GM04503 (cell line): Measurements from ENCODE around the gene ALPL.
"Not testable (repeated sequence)": the region's sequence is repeated elsewhere in the genome, so short reads cannot be mapped to it uniquely, and the experiment has no call there.

Experiments used
- DNase-seq: peaks from one replicate; pipeline ENCODE4 v3.0.0-alpha.2; 2012; ENCODE audit warnings: low read depth

ALPL gene

DNA sequence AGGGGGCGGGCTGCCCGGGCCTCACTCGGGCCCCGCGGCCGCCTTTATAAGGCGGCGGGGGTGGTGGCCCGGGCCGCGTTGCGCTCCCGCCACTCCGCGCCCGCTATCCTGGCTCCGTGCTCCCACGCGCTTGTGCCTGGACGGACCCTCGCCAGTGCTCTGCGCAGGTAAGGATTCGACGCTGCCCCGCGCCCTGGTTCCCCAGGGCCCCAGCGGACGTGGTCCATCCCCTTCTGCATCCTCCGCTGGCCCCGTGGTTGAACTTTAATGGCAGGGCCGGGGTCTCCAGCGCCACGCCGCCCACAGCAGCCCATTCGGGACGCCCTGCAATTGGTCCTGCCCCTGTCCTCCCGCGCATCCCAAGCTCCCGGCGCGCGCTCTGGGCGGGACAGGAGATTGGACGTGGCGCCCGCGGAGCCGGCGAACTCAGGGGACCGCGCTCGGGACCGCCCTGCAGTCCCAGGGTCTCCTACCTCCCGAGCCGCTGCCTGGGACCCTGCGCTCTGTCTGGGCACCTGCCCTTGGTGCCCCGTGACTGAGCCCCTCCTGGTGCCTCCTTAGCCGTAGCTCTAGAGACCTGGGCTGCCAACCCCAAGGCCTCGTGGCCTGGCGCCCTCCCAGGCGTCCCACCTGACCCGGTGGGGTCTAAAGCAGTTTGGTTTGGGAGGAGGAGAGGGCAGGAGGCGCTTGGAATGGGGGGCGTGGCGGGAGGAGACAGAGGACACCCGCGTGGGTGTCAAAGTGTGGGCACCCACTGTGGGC, at the start of gene ALPL:
ALPL (plus strand) TSS at position 73 of the 762 bp plus-strand sequence. CDS start 44,659 bp downstream, outside the sequence.
- no peak for DNase-seq

DNA sequence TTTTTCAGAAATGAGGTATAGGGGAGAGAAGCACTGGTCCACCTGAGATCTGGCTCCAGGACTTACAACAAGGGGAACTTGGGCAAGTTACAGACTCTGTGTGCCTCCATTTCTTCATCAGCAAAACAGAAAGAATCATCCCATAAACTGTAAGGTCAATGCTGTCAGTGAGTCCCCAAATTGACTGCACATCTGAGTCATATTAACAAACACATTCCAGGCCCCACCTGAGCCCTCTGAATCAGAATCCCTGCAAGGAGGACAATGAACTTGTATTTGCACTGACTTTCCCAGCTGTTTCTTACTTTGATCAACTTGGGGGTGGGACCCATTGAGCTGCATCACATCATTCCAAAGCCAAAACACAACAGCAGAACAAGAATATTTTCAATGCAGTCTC, 44.1 kb upstream of the ALPL start:
- not testable (repeated sequence) for DNase-seq

DNA sequence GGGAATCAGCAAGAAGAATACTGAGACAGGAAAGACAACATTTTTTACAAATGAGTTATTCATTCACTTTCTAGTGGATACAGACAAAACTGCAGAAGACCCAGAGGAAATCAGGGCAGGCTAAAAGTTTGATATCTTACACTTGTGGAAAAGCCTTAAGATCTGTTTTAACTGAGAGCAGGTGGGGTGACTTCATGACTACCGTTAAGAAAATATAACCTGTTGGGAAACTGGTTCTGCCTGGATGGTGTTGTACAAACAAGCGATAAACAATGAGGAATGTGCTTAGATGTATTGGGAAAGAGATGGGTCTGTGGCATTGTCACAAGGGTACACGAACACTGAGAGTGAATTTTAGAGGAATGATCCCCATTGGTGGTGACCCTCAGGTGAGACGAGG, 41.3 kb upstream of the ALPL start:
- DNase-seq = not testable (repeated sequence)

DNA sequence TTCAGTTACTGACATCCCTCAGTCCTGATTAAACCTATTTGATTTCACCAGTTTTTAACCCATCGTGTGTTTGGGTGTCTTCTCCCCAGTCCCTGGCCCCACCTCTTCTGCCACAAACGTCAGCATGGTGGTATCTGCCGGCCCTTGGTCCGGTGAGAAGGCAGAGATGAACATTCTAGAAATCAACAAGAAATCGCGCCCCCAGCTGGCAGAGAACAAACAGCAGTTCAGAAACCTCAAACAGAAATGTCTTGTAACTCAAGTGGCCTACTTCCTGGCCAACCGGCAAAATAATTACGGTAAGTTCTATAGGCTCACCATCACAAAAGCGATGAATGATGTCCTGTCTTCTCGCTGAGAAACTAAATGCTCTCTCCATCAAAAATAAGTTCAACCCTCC, 40.6 kb upstream of the ALPL start:
- no peak for DNase-seq

DNA sequence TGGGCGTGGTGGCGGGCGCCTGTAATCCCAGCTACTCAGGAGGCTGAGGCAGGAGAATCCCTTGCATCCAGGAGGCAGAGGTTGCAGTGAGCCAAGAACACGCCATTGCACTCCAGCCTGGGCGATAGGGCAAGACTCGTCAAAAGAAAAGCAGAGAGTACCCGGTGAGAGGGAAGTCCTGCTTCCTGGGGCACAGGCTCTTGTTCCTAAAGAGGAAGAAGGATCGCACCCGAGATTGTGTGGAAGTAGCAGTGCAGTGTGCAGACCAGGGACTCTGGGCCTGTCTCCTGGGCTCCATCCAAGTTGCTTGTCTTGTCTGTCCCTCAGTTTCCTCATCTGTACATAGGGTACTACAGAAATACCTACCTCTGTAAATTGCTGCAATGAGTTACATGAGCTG, 39.6 kb upstream of the ALPL start:
- no peak for DNase-seq

DNA sequence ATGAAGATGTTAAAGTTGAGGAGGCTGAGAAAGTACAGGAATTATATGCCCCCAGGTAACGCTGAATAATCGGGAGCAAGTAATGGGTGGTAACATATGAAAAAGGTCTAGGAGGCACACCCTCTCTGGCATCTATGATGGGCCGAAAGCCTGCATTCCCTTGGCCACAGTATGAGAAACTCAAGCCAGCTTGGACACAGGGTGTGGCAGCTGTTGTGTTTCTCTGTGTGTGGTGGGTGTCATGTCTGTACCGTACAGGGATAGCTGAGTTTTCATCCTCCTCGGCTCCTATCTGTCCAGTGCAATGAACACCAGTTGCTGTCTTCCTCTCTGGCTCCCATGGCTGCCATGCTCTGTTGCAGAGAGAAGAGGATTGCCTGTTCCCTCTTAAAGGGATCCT, 36.4 kb upstream of the ALPL start:
- no peak for DNase-seq

DNA sequence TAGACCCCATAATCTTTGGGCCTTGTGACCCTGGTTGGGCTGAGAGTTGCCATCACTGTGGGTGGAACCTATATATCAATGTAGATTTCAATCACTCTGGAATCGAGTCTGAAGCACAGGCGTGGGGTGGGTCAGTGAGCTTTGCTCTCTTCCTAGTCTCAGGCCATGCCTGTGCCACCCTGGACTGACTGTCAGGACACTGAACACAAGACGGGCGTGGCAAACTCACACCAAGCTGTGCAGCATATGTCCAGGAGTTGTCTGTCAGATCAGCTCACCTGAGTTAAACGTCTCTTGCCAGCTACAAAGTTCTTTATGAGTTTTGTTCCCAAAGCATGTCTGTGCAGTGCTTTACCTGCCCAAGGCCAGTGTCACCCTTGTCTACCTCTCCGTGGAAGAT, 30.9 kb upstream of the ALPL start:
- no peak for DNase-seq

DNA sequence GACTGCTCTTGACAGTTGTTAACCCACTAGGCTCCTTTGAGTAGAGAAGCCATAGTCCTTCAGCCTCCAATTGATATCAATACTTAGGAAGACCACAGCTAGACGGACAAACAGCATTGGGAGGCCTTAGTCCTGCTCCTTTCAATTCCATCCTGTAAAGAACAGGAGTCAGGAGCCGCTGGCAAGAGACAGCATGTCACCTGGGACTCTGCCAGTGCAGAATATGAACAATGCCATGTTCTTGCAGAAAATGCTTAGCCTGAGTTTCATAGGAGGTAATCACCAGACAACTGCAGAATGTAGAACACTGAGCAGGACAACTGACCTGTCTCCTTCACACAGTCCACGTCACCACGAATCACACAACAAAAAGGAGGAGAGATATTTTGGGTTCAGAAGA, 25.3 kb upstream of the ALPL start:
- DNase-seq = not testable (repeated sequence)

DNA sequence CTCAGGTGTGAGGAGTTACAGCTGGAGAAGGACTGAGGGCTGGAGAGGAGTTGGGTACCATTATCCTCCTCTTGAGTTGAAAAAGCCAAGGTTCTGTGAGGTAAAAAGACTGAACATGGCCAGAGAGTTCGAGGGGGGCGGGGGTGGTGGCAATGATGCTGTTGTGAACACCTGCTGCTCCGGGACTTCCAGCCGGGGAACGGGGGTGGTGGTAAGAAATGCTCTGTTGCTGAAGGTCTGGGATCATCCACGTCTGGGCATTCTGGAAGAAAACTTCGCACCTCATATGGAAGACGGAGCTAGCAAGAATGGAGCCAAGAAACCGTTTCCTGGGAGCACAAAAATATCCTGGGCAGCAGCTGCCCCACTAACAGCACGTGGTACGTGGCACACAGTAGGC, 20.1 kb upstream of the ALPL start:
- DNase-seq = no peak

DNA sequence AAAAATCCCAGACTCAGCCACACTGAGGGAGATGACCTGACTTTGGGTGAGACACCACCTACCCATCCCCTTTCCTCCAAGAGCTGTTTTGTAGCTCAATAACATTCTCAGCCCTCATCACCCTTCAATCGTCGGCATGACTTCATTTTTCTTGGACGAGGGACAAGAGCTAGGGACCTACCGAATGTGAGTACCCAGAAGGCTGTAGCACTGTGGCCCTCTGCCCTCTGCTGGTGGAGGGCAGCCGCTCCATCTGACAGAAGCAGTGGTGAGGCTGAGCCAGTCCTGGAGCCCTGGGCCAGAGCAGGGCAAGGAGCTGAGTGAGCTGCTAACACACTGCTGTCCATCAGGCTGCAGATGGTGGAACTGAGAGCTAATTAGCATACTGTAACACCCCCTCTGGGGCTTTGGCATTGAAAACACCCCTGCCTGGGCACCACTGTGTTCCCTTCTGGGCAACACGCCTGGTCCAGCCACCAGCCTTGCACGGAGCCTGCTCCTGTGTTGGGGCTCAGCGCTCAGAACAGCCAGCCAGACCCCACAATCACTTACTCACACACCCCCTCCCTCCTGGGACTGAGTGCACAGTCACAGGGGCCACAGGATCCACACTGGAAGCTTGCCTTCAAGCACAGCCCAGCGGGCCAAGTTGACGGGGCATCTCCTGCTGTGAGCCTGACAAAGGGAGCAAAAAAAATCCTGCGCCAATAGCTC, 18.3 kb upstream of the ALPL start:
- peak; percentile 68 for DNase-seq

DNA sequence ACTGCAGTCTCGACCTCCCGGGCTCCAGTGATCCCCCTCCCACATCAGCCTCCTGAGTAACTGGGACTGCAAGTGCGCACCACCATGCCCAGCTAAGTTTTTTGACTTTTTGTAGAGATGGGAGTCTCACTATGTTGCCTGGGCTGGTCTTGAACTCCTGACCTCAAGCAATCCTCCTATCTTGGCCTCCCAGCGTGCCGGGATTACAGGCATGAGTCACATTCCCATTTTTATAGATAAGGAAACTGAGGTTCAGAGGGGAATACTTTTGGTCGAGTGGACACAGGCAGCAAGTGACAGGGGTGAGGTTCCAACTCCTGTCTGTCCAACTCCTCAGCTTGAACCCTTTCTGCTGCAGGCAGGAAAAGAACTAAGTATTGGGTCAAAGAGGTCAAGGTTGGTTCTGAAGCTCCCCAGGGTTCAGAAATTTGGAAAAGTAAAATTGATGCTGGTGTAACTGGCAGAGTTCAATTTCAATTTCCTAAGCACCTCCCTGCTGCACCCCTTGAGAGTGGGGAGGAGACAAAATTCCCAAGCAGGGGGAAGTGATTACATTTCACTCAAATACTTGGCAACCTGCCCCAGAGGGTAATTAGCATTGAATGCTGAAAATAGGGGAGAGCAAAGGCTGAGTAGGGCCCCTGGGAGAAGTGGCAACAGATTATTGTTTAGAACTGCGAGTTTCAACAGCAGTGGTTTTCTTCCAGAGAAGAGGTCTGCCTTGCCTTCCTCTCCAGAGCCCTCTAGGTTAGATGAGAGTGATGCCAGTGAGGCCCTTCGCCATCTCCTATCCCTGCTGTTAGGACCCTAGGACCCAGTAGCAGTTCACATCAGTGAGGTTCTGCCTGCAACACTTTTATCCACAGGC, 17.5 kb upstream of the ALPL start:
- no peak for DNase-seq

DNA sequence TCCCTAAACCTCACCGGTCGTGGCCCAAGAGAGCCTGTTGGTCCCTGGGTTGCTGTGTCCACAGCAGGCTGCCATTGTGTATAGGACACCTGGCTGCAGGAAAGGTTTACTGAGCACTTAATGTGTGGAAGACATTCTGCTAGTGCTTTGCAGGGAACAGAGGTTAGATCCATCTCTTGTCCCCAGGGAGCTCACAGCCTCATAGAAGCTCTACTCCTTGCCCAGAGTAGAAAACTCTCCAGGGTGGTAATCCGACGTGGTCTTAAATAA, 16.9 kb upstream of the ALPL start:
- no peak for DNase-seq

DNA sequence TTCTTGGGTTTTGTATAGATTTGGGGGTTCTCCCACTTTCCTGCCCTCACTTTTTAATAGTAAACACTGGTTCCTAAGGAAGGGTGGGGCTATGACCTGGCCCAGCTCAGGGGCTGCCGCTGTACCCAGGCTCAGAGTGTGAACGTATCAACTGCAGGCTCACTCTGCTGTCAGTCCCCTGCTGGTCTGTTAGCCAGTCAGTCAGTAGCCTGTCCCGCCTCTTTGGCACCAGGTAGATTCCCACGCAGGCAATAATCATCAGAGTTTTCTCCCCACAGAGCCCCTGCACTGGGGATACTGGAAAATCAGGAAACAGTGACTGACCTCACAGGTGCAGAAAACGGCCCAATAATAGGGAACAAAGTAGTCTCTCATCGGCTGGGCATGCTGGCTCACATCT, 15.0 kb upstream of the ALPL start:
- DNase-seq = no peak

DNA sequence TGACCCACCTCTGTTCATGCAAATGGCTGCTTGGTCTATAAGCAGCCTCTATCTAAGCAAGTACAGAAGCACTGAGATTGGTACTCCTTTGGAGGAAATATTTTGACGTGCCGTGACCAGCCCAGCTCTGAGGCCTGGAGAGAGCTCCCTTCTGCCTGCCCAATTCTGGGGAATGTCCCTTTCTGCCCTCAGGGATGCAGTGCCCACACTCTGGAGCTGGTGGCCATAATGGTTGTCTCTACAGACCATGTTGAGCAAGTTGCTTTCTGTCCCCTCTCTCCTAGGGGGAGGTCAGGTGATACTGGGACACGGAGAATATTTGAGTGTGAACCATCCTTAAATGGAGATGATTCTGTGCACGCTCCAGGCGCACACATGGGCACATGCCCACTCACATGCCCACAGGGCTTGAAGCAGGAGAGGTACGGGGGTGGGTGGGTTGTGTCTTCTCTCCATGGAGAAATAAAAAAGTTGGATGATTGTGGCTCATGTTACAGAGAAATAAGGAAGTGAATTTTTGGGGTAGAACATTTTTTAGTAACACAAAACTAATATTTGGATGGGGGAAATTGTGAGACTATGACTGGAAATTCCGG, 13.9 kb upstream of the ALPL start:
- DNase-seq = no peak

DNA sequence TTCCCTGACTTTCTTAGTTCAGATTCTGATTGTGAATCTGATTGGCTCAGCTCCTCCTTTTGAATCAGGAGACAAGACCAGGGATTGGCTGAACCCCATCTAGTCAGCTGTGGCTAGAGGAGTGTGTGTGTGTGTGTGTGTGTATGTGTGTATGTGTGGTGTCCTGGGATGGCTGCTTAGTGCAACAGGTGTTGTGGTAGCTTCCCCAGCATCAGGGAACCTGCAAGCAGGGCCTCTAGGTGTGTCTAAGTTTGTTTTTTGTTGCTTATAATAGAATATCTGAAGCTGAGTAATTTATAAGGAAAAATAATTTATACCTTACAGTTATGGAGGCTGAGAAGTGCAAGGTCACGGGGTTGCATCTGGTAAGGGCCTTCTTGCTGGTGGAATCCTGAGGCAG, 13.2 kb upstream of the ALPL start:
- DNase-seq = no peak

DNA sequence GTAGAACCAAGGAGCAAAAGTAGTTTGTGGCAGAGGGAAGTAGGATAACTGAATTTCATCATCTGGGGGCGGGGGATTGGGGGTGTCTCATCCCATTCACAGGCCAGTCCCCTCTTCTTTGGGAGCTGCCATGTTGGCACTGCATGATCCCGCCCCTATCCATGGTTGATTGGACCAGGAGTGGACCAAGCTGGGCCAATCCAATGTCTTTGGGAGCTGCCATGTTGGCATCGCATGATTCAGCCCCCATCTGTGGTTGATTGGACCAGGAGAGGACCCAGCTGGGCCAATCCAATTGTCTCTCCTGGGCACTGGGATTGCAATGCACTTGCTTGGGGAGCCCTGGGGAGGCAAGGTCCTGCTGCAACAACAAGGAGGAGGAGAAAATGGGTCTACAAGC, 12.3 kb upstream of the ALPL start:
- no peak for DNase-seq

DNA sequence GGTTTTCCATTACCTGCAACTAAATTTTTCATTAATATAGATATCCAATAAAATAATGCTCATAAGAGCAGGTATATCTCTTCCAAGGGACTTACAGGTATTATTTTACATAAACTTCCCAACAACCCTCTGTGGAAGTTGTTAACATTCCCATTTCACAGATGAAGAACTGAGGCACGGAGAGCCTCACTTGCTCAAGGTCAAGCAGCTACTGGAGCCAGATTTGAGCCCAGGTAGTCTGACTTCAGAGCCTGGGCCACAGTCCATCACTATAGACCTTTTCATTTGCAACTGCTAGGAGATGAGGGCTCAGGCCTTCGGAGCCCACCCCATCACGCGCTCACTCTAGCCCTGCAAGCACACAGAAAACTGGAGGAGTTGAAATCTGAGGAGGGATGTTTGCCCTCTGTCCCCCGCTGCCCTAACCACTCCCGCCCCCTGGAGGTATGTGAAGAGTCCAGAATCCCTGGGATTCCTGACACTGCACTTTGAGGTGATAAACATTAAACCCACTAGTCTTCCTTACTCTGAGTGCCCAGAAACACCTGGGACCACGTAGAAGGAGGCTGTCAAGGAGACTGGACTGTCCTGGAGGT, 11.7 kb upstream of the ALPL start:
- DNase-seq = no peak

DNA sequence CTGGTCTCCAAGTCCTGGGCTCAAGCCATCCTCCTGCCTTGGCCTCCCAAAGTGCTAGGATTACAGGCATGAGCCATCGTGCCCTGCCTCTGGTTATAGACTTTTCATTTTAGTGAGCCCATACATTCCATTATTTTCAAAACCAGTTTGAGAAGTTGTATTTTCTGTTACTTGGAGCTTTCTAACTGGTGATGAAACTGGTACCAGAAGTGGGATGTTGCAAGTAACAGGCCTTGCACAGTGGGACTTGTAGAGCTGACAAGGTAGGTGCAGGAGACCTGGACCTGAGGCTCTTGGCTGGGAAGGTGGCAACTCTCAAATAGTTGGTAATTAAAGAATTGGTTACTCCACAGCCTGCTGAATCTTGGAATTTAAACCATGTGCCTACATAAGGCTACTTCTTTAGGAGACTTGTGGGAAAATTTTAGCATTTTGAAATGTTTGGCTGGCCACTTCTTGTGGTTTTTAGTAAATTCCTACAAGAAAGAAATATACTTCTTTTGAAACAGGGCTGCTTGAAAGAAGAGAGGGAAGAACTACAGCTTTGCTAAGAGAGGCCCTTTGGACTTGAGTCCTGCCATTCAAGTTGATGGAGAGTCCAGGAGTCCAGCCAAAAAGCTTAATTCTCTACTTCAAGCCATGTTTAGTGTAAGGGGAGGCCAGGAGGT, 9.8 kb upstream of the ALPL start:
- DNase-seq = peak; percentile 29

DNA sequence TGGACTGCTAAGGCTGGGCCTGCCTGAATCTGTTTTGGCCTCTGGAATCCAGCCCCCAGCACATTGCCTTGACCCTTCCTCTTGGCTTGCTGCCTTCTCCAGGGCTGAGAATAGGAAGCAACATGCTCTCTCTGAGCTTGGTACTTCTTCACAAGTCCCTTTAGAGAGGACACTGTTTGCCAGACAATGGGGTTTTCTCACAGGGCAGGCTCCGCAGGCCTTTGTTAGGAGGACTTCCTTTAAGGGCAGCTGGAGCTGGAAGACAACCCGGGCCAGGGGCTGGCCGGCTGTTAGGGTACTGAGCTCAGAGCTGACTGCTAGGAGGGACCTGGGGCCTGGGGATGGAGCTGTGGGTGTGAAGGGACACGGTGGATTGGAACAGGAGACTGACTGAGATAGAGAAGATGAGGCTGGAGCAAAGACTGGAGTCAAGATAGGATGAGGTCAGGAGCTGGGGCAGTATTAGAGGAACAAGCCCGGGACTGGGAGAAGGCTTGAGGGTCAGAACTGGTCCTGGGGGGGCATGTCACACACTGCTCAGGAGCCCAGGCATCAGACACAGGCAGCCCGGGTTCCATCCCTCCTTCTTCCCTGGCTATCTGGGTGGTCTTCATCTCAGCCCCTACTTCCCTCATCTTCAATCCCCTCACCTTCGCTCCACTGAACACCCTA, 5.4 kb upstream of the ALPL start:
- DNase-seq = no peak

DNA sequence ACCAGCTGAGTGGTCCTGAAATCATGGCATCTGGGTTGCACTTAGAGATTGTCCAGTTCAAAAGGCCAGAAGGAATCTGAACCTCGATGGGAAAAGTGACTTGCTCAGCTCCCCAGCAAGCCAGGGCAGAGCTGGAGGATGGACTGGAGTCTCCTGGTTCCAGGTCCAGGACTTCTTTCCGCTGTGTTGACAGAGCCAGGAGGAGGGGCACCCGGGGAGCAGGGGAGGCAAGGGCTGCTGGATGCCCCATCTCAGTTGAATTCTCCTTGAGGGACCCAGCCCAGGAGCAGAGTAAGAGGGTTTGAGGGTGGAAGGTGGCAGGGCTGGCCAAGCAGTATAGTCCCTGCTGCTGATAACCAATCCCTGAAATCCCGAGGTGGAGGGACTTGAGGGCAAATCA, 2.4 kb upstream of the ALPL start:
- DNase-seq = no peak
